Colonic mucosa (tissue), 4 donors: ENCODE measurements around the gene NTRK3. TPM values are rescaled to one million over a fixed set of nuclear protein-coding genes. Genes with fewer than 3 reads are reported as not detected.
"Not testable (repeated sequence)": the region's sequence is repeated elsewhere in the genome, so short reads cannot be mapped to it uniquely, and the experiment has no call there.

Experiments
- DNase-seq: peaks from one replicate; pipeline ENCODE4 v3.0.0-alpha.2; 2020
- H3K27ac ChIP-seq: fragments of 200-600 bp; one replicate; pipeline ENCODE4 v1.8.0; 2021
- H3K27me3 ChIP-seq: fragments of 200-600 bp; one replicate; pipeline ENCODE4 v1.8.0; 2021
- H3K36me3 ChIP-seq: fragments of 200-600 bp; one replicate; pipeline ENCODE4 v1.8.0; 2021
- H3K4me1 ChIP-seq: fragments of 200-600 bp; one replicate; pipeline ENCODE4 v1.8.0; 2021; ENCODE audit warnings: mild to moderate bottlenecking
- H3K4me3 ChIP-seq: fragments of 200-600 bp; one replicate; pipeline ENCODE4 v1.8.0; 2021
- H3K9ac ChIP-seq, 2 donors: one replicate each; pipeline ENCODE4 v1.7.0; 2013; ENCODE audit warnings: control low read depth in 2 of 2, low read depth in 2 of 2, low read length in 2 of 2
- H3K9me3 ChIP-seq: fragments of 200-600 bp; one replicate; pipeline ENCODE4 v1.8.0; 2021
- CTCF ChIP-seq: fragments of 200-600 bp; IDR thresholded peaks from one replicate; pipeline ENCODE4 v1.8.0; 2022; ENCODE audit warnings: antibody characterized with exemption, mild to moderate bottlenecking
- intact Hi-C: fragments of 100-400 bp; cut with DNase I; formaldehyde crosslinking; loops from one replicate; pipeline ENCODE4 v1.14.1; 2022
- total RNA-seq, 2 donors: library from RNA; stranded (reverse); fragmentation: NEBNext Ultra II Directional in 1 of 2; extraction: Animal tissue kit (Norgen Biotek cat#: 25700) in 1 of 2; gene quantifications; one replicate each; pipeline ENCODE4 v1.2.1, GENCODE V29; 2021
- donor health status: healthy.
- donor health status: DM: no; HTN: no; CAD: no.
- donor health status: DM: no; HTN: no; CAD: no.

Gene NTRK3
- total RNA-seq, 2 donors from 2014 or later = 1.2 to 1.5 TPM

DNA sequence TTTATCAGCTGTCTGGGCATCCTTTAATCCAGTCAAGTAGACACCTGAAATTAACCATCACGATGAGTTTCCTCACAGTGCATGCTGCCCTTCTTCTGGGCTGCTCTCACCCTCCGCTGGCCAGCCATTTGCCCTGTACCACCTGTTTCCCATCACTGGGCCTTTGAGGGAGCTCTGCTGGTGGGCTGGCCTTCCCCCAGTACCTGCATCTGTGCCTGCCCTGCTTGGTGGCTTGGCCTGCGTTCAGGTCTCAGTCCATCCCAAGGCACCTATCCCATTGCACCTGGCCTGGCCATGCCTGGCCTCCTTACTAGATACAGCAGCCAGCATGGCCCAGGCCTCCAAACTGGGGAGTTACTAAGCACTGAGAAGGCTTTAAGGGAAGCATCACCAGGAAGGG is 413.2 kb downstream of the NTRK3 start:
- no peaks in the 10 kb centered on the region for H3K9me3 ChIP-seq
- H3K4me1 ChIP-seq = no peaks in the 10 kb centered on the region
- no peak for DNase-seq
- H3K9ac ChIP-seq = no peak overlapping the region
- TF ChIP-seq CTCF = no peak
- H3K4me3 ChIP-seq = no peak overlapping the region
- H3K36me3 ChIP-seq = no peaks in the 10 kb centered on the region
- no peak overlapping the region for H3K27ac ChIP-seq
- intact Hi-C loops = no loop called here
- H3K27me3 ChIP-seq = no peaks in the 10 kb centered on the region

DNA sequence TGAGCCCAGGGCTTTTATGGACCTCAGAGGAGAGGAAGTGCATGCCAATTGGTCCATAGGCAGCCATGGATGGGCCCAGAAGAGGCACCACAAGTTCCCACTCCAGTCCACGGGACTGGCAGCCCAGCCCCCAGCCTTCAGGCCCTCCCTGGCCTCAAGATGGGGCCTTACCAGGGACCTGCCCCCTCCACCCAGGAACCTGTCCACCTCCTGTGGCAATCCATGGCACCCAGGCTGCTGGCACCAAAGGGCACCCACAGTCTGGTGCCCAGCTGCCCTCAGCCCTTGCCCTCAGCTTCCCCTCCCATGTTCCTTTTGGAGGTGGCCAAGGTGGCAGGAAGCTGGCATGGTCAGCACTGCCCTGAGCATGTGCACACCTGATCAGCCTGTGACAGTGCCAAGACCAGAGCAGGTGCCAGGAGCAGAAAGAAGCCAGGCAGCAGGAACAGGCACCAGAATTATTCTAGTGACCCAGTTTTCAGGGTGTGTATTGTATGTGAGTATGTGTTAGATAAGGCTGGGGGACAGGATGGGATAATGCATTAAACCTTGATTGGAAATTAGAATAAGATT is 415.0 kb downstream of the NTRK3 start:
- DNase-seq = no peak
- Histone ChIP-seq H3K36me3 (no peaks in the 10 kb centered on the region), H3K4me1 (no peaks in the 10 kb centered on the region), H3K27ac (no peak overlapping the region), H3K9me3 (no peaks in the 10 kb centered on the region), H3K27me3 (no peaks in the 10 kb centered on the region), H3K4me3 (no peak overlapping the region), H3K9ac (no peak overlapping the region)
- intact Hi-C loops = no loop called here
- no peak for TF ChIP-seq CTCF

- H3K9ac ChIP-seq, DNase-seq, H3K27ac ChIP-seq, H3K4me3 ChIP-seq, H3K9me3 ChIP-seq, H3K4me1 ChIP-seq, H3K27me3 ChIP-seq, intact Hi-C loops, H3K36me3 ChIP-seq: not testable (repeated sequence)
Measured at GRCh38 chr15:87835830-87836229, 420.7 kb downstream of the NTRK3 start.

GRCh38 chr15:87833333-87833732 is 423.2 kb downstream of the NTRK3 start:
- H3K27ac ChIP-seq, H3K9me3 ChIP-seq, H3K9ac ChIP-seq, H3K4me1 ChIP-seq, intact Hi-C loops, DNase-seq, H3K27me3 ChIP-seq, H3K4me3 ChIP-seq, H3K36me3 ChIP-seq: not testable (repeated sequence)

GRCh38 chr15:87829332-87830050 is 427.0 kb downstream of the NTRK3 start:
- Histone ChIP-seq H3K4me3 (no peak overlapping the region), H3K27ac (no peak overlapping the region), H3K9ac (no peak overlapping the region), H3K27me3 (no peaks in the 10 kb centered on the region), H3K36me3 (no peaks in the 10 kb centered on the region), H3K9me3 (no peaks in the 10 kb centered on the region), H3K4me1 (no peaks in the 10 kb centered on the region)
- no peak for DNase-seq
- intact Hi-C loops = no loop called here
- TF ChIP-seq CTCF = no peak

DNA sequence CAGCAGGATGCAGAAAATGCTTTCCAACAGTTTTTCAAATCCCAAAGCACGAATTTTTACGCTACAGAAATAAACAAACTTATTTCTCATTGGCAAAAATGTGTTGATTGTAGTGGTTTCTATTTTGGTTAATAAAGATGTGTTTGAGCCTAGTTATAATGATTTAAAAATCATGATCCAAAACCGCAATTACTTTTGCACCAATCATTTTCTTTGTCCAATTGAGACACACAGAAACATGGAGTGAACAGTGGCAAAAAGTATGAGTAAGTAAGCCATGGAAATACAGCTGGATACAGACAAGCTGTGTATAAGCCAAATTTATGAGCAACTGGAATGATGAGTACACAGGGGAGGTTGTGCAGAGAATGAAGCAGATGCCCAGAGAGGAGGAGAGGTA is 427.9 kb downstream of the NTRK3 start:
- TF ChIP-seq CTCF = no peak
- Histone ChIP-seq H3K9ac (no peak overlapping the region), H3K27ac (no peak overlapping the region), H3K9me3 (no peaks in the 10 kb centered on the region), H3K4me1 (no peaks in the 10 kb centered on the region), H3K36me3 (no peaks in the 10 kb centered on the region), H3K27me3 (no peaks in the 10 kb centered on the region), H3K4me3 (no peak overlapping the region)
- intact Hi-C loops = no loop called here
- no peak for DNase-seq
